PC-9 (cell line): ENCODE data around the gene FGD2.

Source experiments
- EZH2 ChIP-seq: fragments of 200-600 bp; sonication (generic); IDR thresholded peaks from 2 replicates; pipeline ENCODE4 v1.8.0; 2017; ENCODE audit warnings: antibody characterized with exemption, low read depth
- TF ChIP-seq, protein P1 (sequence below): fragments of 200-600 bp; sonication (generic); conservative IDR thresholded peaks from 2 replicates; pipeline ENCODE4 v1.6.1; 2017; ENCODE audit warnings: mixed run types, antibody characterized with exemption, mild to moderate bottlenecking, moderate library complexity

DNA sequence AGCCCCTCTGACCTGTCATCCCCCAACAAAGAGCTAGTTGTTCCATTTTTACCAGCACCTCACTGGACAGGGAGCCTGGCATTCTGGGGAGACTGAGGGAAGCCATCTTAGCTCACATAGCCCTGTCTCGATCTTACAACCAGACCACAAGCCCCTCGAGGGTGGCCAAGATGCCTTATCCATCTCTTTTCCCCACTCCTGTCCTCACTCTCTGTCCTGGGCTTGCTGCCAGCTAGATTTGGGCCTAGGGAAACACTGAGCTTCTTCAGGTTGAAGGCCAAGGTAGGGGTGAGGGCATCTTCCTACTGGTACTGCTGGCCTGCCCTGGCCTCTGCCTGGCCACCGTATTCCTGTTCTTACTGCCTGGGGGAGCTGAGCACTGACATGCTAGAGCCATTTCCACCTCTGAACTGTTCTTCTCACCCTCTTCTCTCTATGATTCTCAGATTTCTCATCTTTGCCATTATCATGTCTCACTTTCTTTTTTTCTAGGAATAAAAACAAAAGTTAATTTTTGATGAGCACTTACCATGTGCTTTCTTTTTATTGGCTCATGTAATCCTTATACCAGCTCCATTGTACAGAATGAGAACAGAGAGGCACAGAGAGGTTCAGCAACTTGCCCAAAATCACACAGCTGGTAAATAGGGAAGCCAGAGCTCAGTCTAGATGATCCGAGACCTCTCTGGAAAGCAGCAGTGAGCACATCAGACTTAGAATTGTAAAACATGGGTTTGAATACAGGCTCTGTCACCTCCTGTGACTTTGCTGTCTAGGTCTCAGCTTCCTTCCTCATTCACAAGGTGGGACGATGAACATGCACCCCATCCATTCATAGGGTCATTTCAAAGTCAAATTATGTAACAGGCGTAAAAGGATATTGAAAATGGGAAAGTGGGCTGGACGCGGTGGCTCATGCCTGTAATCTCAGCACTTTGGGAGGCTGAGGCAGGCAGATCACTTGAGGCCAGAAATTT, 28.7 kb downstream of the FGD2 start:
- TF ChIP-seq, protein P1, sequence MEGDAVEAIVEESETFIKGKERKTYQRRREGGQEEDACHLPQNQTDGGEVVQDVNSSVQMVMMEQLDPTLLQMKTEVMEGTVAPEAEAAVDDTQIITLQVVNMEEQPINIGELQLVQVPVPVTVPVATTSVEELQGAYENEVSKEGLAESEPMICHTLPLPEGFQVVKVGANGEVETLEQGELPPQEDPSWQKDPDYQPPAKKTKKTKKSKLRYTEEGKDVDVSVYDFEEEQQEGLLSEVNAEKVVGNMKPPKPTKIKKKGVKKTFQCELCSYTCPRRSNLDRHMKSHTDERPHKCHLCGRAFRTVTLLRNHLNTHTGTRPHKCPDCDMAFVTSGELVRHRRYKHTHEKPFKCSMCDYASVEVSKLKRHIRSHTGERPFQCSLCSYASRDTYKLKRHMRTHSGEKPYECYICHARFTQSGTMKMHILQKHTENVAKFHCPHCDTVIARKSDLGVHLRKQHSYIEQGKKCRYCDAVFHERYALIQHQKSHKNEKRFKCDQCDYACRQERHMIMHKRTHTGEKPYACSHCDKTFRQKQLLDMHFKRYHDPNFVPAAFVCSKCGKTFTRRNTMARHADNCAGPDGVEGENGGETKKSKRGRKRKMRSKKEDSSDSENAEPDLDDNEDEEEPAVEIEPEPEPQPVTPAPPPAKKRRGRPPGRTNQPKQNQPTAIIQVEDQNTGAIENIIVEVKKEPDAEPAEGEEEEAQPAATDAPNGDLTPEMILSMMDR, result no peak
- no peak for TF ChIP-seq EZH2
